ENCODE measurements around the gene ARG2. TPM values are rescaled to one million over a fixed set of nuclear protein-coding genes. Genes with fewer than 3 reads are reported as not detected.
"Not testable (repeated sequence)": the region's sequence is repeated elsewhere in the genome, so short reads cannot be mapped to it uniquely, and the experiment has no call there.

ARG2 gene
- total RNA-seq, 2 experiments from 2014 or later: 3.7 to 3.9 TPM

DNA sequence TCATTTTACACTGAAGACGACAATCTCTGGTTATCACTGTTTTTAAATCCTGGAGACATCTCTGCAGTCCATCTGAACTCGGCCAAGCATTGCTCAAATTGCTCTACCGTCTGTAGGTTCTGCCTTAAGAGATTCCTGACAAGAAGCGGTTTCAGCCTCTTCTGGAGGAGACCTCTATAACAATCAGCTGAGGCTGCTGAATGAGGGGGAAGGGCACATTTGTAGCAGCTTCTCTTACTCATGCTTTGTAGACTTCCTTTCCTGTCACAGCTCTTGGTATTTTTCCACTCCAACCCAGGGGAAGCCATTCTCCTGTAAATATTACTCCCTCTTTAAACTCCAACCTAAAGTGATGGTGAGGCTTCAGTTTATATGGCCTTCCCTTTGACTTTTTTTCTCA lies 3.0 kb downstream of the ARG2 start:
- POLR2A ChIA-PET: interaction anchor here (1.1 kb wide), 1 partner anchor 44 kb away, joined by 3 read pairs; no protein-coding TSS in a partner anchor
- Mint-ChIP-seq H3K4me3 (peak overlapping the region; percentile 36), H3K27ac (peak overlapping the region; percentile 83), H3K4me1 (ENCODE audit: low read depth) (peaks cover 44% of the 10 kb centered on the region), H3K27me3 (no peaks in the 10 kb centered on the region), H3K36me3 (ENCODE audit: low read depth) (peaks cover 7% of the 10 kb centered on the region), H3K9me3 (no peaks in the 10 kb centered on the region)
- CTCF ChIA-PET: interaction anchor here (1.1 to 1.5 kb wide), 2 partner anchors 23 to 44 kb away, joined by 5 to 6 read pairs; partner anchors contain the start of gene PIGH
- Histone ChIP-seq H3K27ac (ENCODE audit: low read depth in 1 of 2, low read length in 2 of 2) (no peak overlapping the region), H3K36me3 (ENCODE audit: insufficient read depth, low read length) (no peaks in the 10 kb centered on the region), H3K9me3 (ENCODE audit: control insufficient read depth in 1 of 2, insufficient read depth in 1 of 2, low read length in 2 of 2) (no peaks in the 10 kb centered on the region), H3K4me1 (ENCODE audit: insufficient read depth, low read length) (peaks cover 21% of the 10 kb centered on the region), H3K4me3 (ENCODE audit: low read length) (no peak overlapping the region), H3K27me3 (ENCODE audit: control insufficient read depth in 1 of 2, insufficient read depth in 2 of 2, low read length in 2 of 2) (peaks cover 0 to 4% of the 10 kb centered on the region in 2 experiments)
- intact Hi-C loops (cut with DNase I, micrococcal nuclease): loop anchor here in 1 of 2 experiments (5.0 kb wide), 1 partner anchor 195 kb away; the partner anchor contains the start of genes RAD51B and ZFYVE26
- DNase-seq: peak in 1 of 14 experiments; percentile 28
- ATAC-seq (ENCODE audit: poor library complexity): no peak
- TF ChIP-seq CTCF (IDR thresholded peaks at IDR 0.05): no peak

DNA sequence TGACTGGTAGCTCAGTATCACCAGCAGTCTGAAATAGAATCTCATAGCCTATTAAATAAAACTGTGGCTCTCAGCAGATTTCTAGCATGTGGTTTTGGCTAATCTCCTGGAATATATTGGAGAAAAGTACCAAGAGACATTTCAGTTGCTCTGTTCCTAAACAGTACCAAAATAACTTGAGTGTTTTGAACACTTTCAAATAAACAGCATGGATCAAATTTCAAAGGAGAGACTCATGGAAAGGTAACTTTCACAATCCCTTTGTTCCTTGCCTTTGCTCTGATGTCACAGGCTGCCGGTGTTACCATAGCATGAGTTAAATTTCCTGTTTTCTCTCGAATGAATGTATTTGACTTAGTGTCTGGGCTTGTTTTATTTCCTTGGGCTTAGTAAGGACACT lies 3.4 kb downstream of the ARG2 start:
- ATAC-seq (ENCODE audit: poor library complexity): no peak
- Mint-ChIP-seq H3K9me3 (no peaks in the 10 kb centered on the region), H3K36me3 (ENCODE audit: low read depth) (peaks cover 7% of the 10 kb centered on the region), H3K27ac (peak overlapping the region; percentile 83), H3K4me3 (peak overlapping the region; percentile 36), H3K4me1 (ENCODE audit: low read depth) (peaks cover 44% of the 10 kb centered on the region), H3K27me3 (no peaks in the 10 kb centered on the region)
- Histone ChIP-seq H3K4me1 (ENCODE audit: insufficient read depth, low read length) (peaks cover 21% of the 10 kb centered on the region), H3K27ac (ENCODE audit: low read depth in 1 of 2, low read length in 2 of 2) (no peak overlapping the region), H3K36me3 (ENCODE audit: insufficient read depth, low read length) (no peaks in the 10 kb centered on the region), H3K9me3 (ENCODE audit: control insufficient read depth in 1 of 2, insufficient read depth in 1 of 2, low read length in 2 of 2) (no peaks in the 10 kb centered on the region), H3K4me3 (ENCODE audit: low read length) (no peak overlapping the region), H3K27me3 (ENCODE audit: control insufficient read depth in 1 of 2, insufficient read depth in 2 of 2, low read length in 2 of 2) (peaks cover 0 to 4% of the 10 kb centered on the region in 2 experiments)
- CTCF ChIA-PET: interaction anchor here (1.1 kb wide), 1 partner anchor 44 kb away, joined by 6 read pairs; no protein-coding TSS in a partner anchor
- POLR2A ChIA-PET: interaction anchor here (1.1 kb wide), 1 partner anchor 44 kb away, joined by 3 read pairs; no protein-coding TSS in a partner anchor
- intact Hi-C loops (cut with DNase I, micrococcal nuclease): loop anchor here in 1 of 2 experiments (5.0 kb wide), 1 partner anchor 194 kb away; the partner anchor contains the start of genes RAD51B and ZFYVE26
- DNase-seq: peak in 2 of 14 experiments; percentile 5 to 19
- TF ChIP-seq CTCF (IDR thresholded peaks at IDR 0.05): no peak

GRCh38 chr14:67626131-67626530 lies 6.4 kb downstream of the ARG2 start:
- H3K27me3 Mint-ChIP-seq; H3K27me3 ChIP-seq (ENCODE audit: control insufficient read depth in 1 of 2, insufficient read depth in 2 of 2, low read length in 2 of 2); H3K36me3 ChIP-seq (ENCODE audit: insufficient read depth, low read length); intact Hi-C loops (cut with DNase I, micrococcal nuclease); CTCF ChIA-PET; H3K36me3 Mint-ChIP-seq (ENCODE audit: low read depth); DNase-seq; H3K4me3 Mint-ChIP-seq; H3K4me1 ChIP-seq (ENCODE audit: insufficient read depth, low read length); H3K27ac Mint-ChIP-seq; H3K9me3 ChIP-seq (ENCODE audit: control insufficient read depth in 1 of 2, insufficient read depth in 1 of 2, low read length in 2 of 2); H3K4me3 ChIP-seq (ENCODE audit: low read length); H3K27ac ChIP-seq (ENCODE audit: low read depth in 1 of 2, low read length in 2 of 2); POLR2A ChIA-PET; H3K9me3 Mint-ChIP-seq; ATAC-seq (ENCODE audit: poor library complexity): not testable (repeated sequence)
- H3K4me1 Mint-ChIP-seq (ENCODE audit: low read depth): peaks cover 16% of the 10 kb centered on the region

Measured in CD4-positive, alpha-beta T cell (primary cell).